SK-N-SH treated with all-trans-retinoic acid at 6 μM for 48 hours (cell line): ENCODE data around the gene DPYD.

ENCODE experiments used
- BACH2 ChIP-seq: fragments of 250-450 bp; sonication (Bioruptor Pico); IDR thresholded peaks from 2 replicates; pipeline ENCODE4 v1.9.0; 2021; ENCODE audit warnings: mild to moderate bottlenecking, borderline replicate concordance
- CREB5 ChIP-seq: fragments of 250-450 bp; sonication (Bioruptor Pico); IDR thresholded peaks from 2 replicates; pipeline ENCODE4 v1.5.1; 2020; ENCODE audit warnings: low read depth, mild to moderate bottlenecking, moderate library complexity
- GLIS3 ChIP-seq: fragments of 250-450 bp; sonication (Bioruptor Pico); IDR thresholded peaks from 2 replicates; pipeline ENCODE4 v1.5.0; 2020; ENCODE audit warnings: mild to moderate bottlenecking, moderate library complexity
- OSR1 ChIP-seq: fragments of 250-450 bp; sonication (Bioruptor Pico); IDR thresholded peaks from 2 replicates; pipeline ENCODE4 v1.8.0; 2022; ENCODE audit warnings: moderate library complexity, mild to moderate bottlenecking, inconsistent platforms
- PATZ1 ChIP-seq: fragments of 250-450 bp; sonication (Bioruptor Pico); IDR thresholded peaks from 2 replicates; pipeline ENCODE4 v1.8.0; 2020; ENCODE audit warnings: mild to moderate bottlenecking, moderate library complexity, borderline replicate concordance
- TSHZ2 ChIP-seq: fragments of 250-450 bp; sonication (Bioruptor Pico); IDR thresholded peaks from 2 replicates; pipeline ENCODE4 v1.5.0; 2020; ENCODE audit warnings: mild to moderate bottlenecking, moderate library complexity
- ZC3H10 ChIP-seq: fragments of 250-450 bp; sonication (Bioruptor Pico); IDR thresholded peaks from 2 replicates; pipeline ENCODE4 v1.5.1; 2021; ENCODE audit warnings: mild to moderate bottlenecking, moderate library complexity
- ZFP3 ChIP-seq: fragments of 250-450 bp; sonication (Bioruptor Pico); IDR thresholded peaks from 2 replicates; pipeline ENCODE4 v1.5.0; 2020; ENCODE audit warnings: mild to moderate bottlenecking, moderate library complexity
- ZFP30 ChIP-seq: fragments of 450-650 bp; formaldehyde crosslinking; IDR thresholded peaks from 2 replicates; pipeline ENCODE4 v1.5.0; 2022; ENCODE audit warnings: mild to moderate bottlenecking, moderate library complexity
- ZNF565 ChIP-seq: fragments of 450-650 bp; formaldehyde crosslinking; conservative IDR thresholded peaks from 2 replicates; pipeline ENCODE4 v1.5.0; 2020; ENCODE audit warnings: low read depth, mild to moderate bottlenecking, moderate library complexity
- TF ChIP-seq, protein P1 (sequence below): fragments of 250-450 bp; sonication (Bioruptor Pico); IDR thresholded peaks from 2 replicates; pipeline ENCODE4 v1.8.0; 2021; ENCODE audit warnings: low read depth, mild to moderate bottlenecking, moderate library complexity, borderline replicate concordance

DNA sequence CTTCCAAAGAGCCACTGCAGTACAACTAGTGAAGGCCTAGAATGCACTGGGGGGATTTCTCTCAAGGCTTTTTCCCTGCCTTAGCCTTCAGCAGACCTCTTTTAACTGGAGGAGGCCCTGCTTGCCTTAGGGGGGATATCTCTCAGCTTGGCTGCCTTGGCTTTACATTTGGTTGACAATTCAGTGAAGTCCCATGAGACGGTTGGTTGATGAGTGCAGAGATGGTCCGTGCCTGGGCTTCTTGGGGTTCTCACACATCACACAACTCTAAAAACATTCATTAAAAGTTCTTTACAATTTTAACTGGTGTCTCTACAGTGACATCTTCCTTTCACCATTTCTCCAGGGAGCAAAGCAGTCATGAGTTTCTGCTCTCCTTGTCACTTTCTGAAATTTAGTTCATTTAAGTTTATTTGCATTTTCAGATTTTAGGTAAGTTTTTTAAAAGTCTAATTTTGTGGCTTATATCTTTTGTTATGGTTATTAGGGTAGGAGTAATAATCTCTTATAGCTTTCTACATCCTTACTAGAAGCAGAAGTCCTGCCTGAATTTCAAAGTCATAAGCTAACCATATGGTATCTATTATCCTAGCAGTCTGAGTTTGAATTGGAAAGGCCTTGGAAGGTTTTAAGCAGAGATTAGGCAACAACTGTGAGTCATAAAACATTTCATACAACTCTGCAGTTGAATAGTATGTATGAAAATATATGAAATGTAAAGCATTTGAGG is 487.6 kb downstream of the DPYD start:
- no peak for TF ChIP-seq ZFP30 (CRISPR knock-in tag)
- TF ChIP-seq CREB5, result no peak
- TF ChIP-seq ZNF565 (CRISPR knock-in tag), result no peak
- TF ChIP-seq ZFP3 (CRISPR knock-in tag), result no peak
- no peak for TF ChIP-seq GLIS3
- TF ChIP-seq BACH2 (CRISPR knock-in tag), result no peak
- no peak for TF ChIP-seq OSR1 (CRISPR knock-in tag)
- no peak for TF ChIP-seq PATZ1
- TF ChIP-seq, protein P1, sequence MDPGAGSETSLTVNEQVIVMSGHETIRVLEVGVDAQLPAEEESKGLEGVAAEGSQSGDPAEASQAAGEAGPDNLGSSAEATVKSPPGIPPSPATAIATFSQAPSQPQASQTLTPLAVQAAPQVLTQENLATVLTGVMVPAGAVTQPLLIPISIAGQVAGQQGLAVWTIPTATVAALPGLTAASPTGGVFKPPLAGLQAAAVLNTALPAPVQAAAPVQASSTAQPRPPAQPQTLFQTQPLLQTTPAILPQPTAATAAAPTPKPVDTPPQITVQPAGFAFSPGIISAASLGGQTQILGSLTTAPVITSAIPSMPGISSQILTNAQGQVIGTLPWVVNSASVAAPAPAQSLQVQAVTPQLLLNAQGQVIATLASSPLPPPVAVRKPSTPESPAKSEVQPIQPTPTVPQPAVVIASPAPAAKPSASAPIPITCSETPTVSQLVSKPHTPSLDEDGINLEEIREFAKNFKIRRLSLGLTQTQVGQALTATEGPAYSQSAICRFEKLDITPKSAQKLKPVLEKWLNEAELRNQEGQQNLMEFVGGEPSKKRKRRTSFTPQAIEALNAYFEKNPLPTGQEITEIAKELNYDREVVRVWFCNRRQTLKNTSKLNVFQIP (CRISPR knock-in tag), result no peak
- TF ChIP-seq ZC3H10 (CRISPR knock-in tag), result no peak
- no peak for TF ChIP-seq TSHZ2 (CRISPR knock-in tag)
